HepG2 (cell line): ENCODE results near the gene KRABD2.

Experiments
- CBFB ChIP-seq: sonication (generic); formaldehyde crosslinking; IDR thresholded peaks from 2 replicates; pipeline ENCODE4 v1.4.0; 2020; ENCODE audit warnings: missing genetic modification reagents
- FOXP1 ChIP-seq, 2 experiments: fragments of 450-650 bp in 1 of 2; IDR thresholded peaks; 2 replicates each; pipeline ENCODE4 v1.6.1; 2017 to 2018; ENCODE audit warnings: antibody characterized with exemption in 1 of 2
- GPN1 ChIP-seq: sonication (generic); formaldehyde crosslinking; IDR thresholded peaks from 2 replicates; pipeline ENCODE4 v1.5.1; 2020; ENCODE audit warnings: missing genetic modification reagents, borderline replicate concordance
- HNRNPK ChIP-seq: fragments of 200-400 bp; formaldehyde crosslinking; IDR thresholded peaks from 2 replicates; pipeline ENCODE4 v1.6.1; 2018; ENCODE audit warnings: low read length, low read depth, moderate library complexity, mild to moderate bottlenecking; ENCODE audit not compliant: poor library complexity, severe bottlenecking
- KDM5A ChIP-seq: fragments of 200-600 bp; sonication (generic); IDR thresholded peaks from 2 replicates; pipeline ENCODE4 v1.7.0; 2018; ENCODE audit warnings: antibody characterized with exemption, mild to moderate bottlenecking, low read length, borderline replicate concordance
- NFATC3 ChIP-seq: sonication (generic); formaldehyde crosslinking; IDR thresholded peaks from 2 replicates; pipeline ENCODE4 v1.5.1; 2020; ENCODE audit warnings: mild to moderate bottlenecking, missing genetic modification reagents
- PLRG1 ChIP-seq: fragments of 450-650 bp; conservative IDR thresholded peaks from 2 replicates; pipeline ENCODE4 v1.6.1; 2016
- SIX1 ChIP-seq: sonication (generic); formaldehyde crosslinking; IDR thresholded peaks from 2 replicates; pipeline ENCODE4 v1.4.0; 2020; ENCODE audit warnings: missing genetic modification reagents, borderline replicate concordance
- STAT6 ChIP-seq: sonication (generic); formaldehyde crosslinking; IDR thresholded peaks from 2 replicates; pipeline ENCODE4 v1.4.0; 2020; ENCODE audit warnings: missing genetic modification reagents, mild to moderate bottlenecking, borderline replicate concordance
- ZNF276 ChIP-seq: sonication (generic); formaldehyde crosslinking; IDR thresholded peaks from 2 replicates; pipeline ENCODE4 v1.4.0; 2020; ENCODE audit warnings: mild to moderate bottlenecking, low read depth, missing genetic modification reagents
- ZNF282 ChIP-seq: fragments of 450-650 bp; IDR thresholded peaks from 2 replicates; pipeline ENCODE4 v1.6.1; 2018; ENCODE audit not compliant: partially characterized antibody
- ZNF503 ChIP-seq: sonication (generic); formaldehyde crosslinking; IDR thresholded peaks from 2 replicates; pipeline ENCODE4 v1.4.0; 2020; ENCODE audit warnings: missing genetic modification reagents
- ZNF788 ChIP-seq: sonication (generic); formaldehyde crosslinking; IDR thresholded peaks from 2 replicates; pipeline ENCODE4 v1.5.0; 2020; ENCODE audit warnings: mild to moderate bottlenecking, missing genetic modification reagents, borderline replicate concordance
- ZSCAN31 ChIP-seq: sonication (generic); formaldehyde crosslinking; IDR thresholded peaks from 2 replicates; pipeline ENCODE4 v1.5.0; 2020; ENCODE audit warnings: low read depth, mild to moderate bottlenecking, missing genetic modification reagents
- TF ChIP-seq, protein P1 (sequence below): sonication (generic); formaldehyde crosslinking; IDR thresholded peaks from 2 replicates; pipeline ENCODE4 v1.9.0; 2021; ENCODE audit warnings: mild to moderate bottlenecking, missing genetic modification reagents

Gene KRABD2

GRCh38 chr17:8420041-8420934 is 43.8 kb upstream of the KRABD2 start (continued):
- TF ChIP-seq, protein P1, sequence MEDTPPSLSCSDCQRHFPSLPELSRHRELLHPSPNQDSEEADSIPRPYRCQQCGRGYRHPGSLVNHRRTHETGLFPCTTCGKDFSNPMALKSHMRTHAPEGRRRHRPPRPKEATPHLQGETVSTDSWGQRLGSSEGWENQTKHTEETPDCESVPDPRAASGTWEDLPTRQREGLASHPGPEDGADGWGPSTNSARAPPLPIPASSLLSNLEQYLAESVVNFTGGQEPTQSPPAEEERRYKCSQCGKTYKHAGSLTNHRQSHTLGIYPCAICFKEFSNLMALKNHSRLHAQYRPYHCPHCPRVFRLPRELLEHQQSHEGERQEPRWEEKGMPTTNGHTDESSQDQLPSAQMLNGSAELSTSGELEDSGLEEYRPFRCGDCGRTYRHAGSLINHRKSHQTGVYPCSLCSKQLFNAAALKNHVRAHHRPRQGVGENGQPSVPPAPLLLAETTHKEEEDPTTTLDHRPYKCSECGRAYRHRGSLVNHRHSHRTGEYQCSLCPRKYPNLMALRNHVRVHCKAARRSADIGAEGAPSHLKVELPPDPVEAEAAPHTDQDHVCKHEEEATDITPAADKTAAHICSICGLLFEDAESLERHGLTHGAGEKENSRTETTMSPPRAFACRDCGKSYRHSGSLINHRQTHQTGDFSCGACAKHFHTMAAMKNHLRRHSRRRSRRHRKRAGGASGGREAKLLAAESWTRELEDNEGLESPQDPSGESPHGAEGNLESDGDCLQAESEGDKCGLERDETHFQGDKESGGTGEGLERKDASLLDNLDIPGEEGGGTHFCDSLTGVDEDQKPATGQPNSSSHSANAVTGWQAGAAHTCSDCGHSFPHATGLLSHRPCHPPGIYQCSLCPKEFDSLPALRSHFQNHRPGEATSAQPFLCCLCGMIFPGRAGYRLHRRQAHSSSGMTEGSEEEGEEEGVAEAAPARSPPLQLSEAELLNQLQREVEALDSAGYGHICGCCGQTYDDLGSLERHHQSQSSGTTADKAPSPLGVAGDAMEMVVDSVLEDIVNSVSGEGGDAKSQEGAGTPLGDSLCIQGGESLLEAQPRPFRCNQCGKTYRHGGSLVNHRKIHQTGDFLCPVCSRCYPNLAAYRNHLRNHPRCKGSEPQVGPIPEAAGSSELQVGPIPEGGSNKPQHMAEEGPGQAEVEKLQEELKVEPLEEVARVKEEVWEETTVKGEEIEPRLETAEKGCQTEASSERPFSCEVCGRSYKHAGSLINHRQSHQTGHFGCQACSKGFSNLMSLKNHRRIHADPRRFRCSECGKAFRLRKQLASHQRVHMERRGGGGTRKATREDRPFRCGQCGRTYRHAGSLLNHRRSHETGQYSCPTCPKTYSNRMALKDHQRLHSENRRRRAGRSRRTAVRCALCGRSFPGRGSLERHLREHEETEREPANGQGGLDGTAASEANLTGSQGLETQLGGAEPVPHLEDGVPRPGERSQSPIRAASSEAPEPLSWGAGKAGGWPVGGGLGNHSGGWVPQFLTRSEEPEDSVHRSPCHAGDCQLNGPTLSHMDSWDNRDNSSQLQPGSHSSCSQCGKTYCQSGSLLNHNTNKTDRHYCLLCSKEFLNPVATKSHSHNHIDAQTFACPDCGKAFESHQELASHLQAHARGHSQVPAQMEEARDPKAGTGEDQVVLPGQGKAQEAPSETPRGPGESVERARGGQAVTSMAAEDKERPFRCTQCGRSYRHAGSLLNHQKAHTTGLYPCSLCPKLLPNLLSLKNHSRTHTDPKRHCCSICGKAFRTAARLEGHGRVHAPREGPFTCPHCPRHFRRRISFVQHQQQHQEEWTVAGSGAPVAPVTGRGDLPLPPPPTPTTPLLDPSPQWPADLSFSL (CRISPR knock-in tag): no peak; the same call in 1 of the 2 replicates
- TF ChIP-seq ZNF282 (no peak), SIX1 (peak; percentile 82; the same call in 1 of the 2 replicates), PLRG1 (no peak), ZSCAN31 (CRISPR knock-in tag) (0 out of 2 replicates have a peak, but pooled peaks have one; percentile 55), ZNF503 (CRISPR knock-in tag) (peak; percentile 94), HNRNPK (no peak), CBFB (no peak), STAT6 (CRISPR knock-in tag) (peak; percentile 85), GPN1 (CRISPR knock-in tag) (no peak), NFATC3 (CRISPR knock-in tag) (no peak), ZNF276 (CRISPR knock-in tag) (no peak), ZNF788 (CRISPR knock-in tag) (peak; percentile 83; the same call in 1 of the 2 replicates), KDM5A (no peak), FOXP1 (IDR thresholded peaks at IDR 0.05) (peak; percentile 69; the same call in 1 of the 2 replicates), FOXP1 (CRISPR knock-in tag; IDR thresholded peaks at IDR 0.05) (peak; percentile 96)
